H4 (cell line): ENCODE results near the gene EXOC3L1. TPM values are rescaled to one million over a fixed set of nuclear protein-coding genes. Genes with fewer than 3 reads are reported as not detected.
A peak's percentile ranks its signal among the peaks of the same experiment; 100 is the strongest.

ENCODE experiments used
- DNase-seq: peaks from one replicate; pipeline ENCODE4 v3.0.0-alpha.2; 2015; ENCODE audit warnings: low spot score
- total RNA-seq: library from RNA; depleted of rRNA; stranded (reverse); fragments of >200 nt; shearing (Covaris generic); gene quantifications from 2 replicates; pipeline ENCODE4 v1.2.3, GENCODE V29; 2014

The EXOC3L1 gene
- total RNA-seq, 1 experiment from 2014 or later: not detected

- no peak for DNase-seq
Observed at GRCh38 chr16:67216612-67217490, 26.9 kb upstream of the EXOC3L1 start.

GRCh38 chr16:67215706-67216105 is 25.8 kb upstream of the EXOC3L1 start:
- DNase-seq: no peak

GRCh38 chr16:67213197-67214019 is 23.5 kb upstream of the EXOC3L1 start:
- no peak for DNase-seq

GRCh38 chr16:67212766-67213165 is 22.8 kb upstream of the EXOC3L1 start:
- DNase-seq: no peak

GRCh38 chr16:67211674-67212073 is 21.7 kb upstream of the EXOC3L1 start:
- DNase-seq: no peak

GRCh38 chr16:67210069-67210937 is 20.4 kb upstream of the EXOC3L1 start:
- no peak for DNase-seq

- no peak for DNase-seq
Observed at GRCh38 chr16:67209565-67209964, 19.6 kb upstream of the EXOC3L1 start.

GRCh38 chr16:67208154-67208896 is 18.4 kb upstream of the EXOC3L1 start:
- no peak for DNase-seq

- peak; percentile 43 for DNase-seq
Observed at GRCh38 chr16:67207249-67208091, 17.5 kb upstream of the EXOC3L1 start.

GRCh38 chr16:67206838-67207248 is 16.9 kb upstream of the EXOC3L1 start:
- no peak for DNase-seq

- no peak for DNase-seq
Observed at GRCh38 chr16:67206129-67206837, 16.3 kb upstream of the EXOC3L1 start.

GRCh38 chr16:67204076-67204475 is 14.1 kb upstream of the EXOC3L1 start:
- DNase-seq: no peak

GRCh38 chr16:67202956-67203493 is 13.1 kb upstream of the EXOC3L1 start:
- DNase-seq: no peak

- no peak for DNase-seq
Observed at GRCh38 chr16:67202426-67202825, 12.5 kb upstream of the EXOC3L1 start.

- DNase-seq: no peak
Observed at GRCh38 chr16:67201411-67202345, 11.7 kb upstream of the EXOC3L1 start.

- DNase-seq: no peak
Observed at GRCh38 chr16:67200491-67200890, 10.6 kb upstream of the EXOC3L1 start.

GRCh38 chr16:67199808-67200198 is 9.9 kb upstream of the EXOC3L1 start:
- DNase-seq: no peak
